ENCODE data around the gene IRX2.

DNA sequence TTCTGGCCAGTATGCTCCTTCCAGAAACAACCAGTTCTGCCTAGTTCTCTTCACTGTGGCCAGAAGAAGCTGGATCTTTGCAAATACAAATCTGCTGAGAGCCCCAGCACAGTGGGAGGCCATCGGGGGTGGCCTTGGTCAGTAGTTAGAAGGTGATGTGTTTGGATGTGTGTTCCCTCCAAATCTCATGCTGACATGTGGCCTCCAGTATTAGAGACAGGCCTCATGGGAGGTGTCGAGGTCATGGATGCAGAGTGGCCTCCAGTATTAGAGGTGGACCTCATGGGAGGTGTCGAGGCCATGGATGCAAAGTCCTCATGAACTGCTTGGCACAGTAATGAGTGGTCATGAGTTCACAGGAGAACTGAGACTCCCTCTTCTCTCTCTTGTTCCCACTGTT lies 7.6 kb upstream of the IRX2 start:
- TF ChIP-seq CTCF (IDR thresholded peaks at IDR 0.05; ENCODE audit: low read length) (no peak), EZH2phosphoT487 (IDR thresholded peaks at IDR 0.05; ENCODE audit: low read length) (no peak), EZH2 (optimal IDR thresholded peaks at IDR 0.05; ENCODE audit: low read depth, low read length) (no peak)
